Measurements from ENCODE around the gene LCT. TPM values are rescaled to one million over a fixed set of nuclear protein-coding genes. Genes with fewer than 3 reads are reported as not detected.
A peak's percentile ranks its signal among the peaks of the same experiment; 100 is the strongest.

LCT gene
- total RNA-seq, 2 donors from 2014 or later: 0.45 to 1.0 TPM

- Mint-ChIP-seq H3K27me3 (no peaks in the 10 kb centered on the region), H3K9me3 (no peaks in the 10 kb centered on the region), H3K36me3 (ENCODE audit: low read depth) (peaks cover 100% of the 10 kb centered on the region), H3K4me3 (no peak overlapping the region), H3K27ac (no peak overlapping the region), H3K4me1 (no peaks in the 10 kb centered on the region)
- no peak for ATAC-seq (replicated peaks)
Observed at GRCh38 chr2:135762022-135762421, 75.0 kb downstream of the LCT start.

- H3K27ac Mint-ChIP-seq: no peak overlapping the region
- peaks cover 99% of the 10 kb centered on the region for H3K36me3 Mint-ChIP-seq (ENCODE audit: low read depth)
- no peak overlapping the region for H3K4me3 Mint-ChIP-seq
- no peak for ATAC-seq (replicated peaks)
- H3K9me3 Mint-ChIP-seq: peaks cover 3% of the 10 kb centered on the region
- no peaks in the 10 kb centered on the region for H3K4me1 Mint-ChIP-seq
- no peaks in the 10 kb centered on the region for H3K27me3 Mint-ChIP-seq
Observed at GRCh38 chr2:135756692-135757091, 80.3 kb downstream of the LCT start.

- H3K27me3 Mint-ChIP-seq: no peaks in the 10 kb centered on the region
- H3K36me3 Mint-ChIP-seq (ENCODE audit: low read depth): peaks cover 95% of the 10 kb centered on the region
- H3K4me3 Mint-ChIP-seq: no peak overlapping the region
- peaks cover 3% of the 10 kb centered on the region for H3K9me3 Mint-ChIP-seq
- ATAC-seq (replicated peaks): no peak
- H3K27ac Mint-ChIP-seq: no peak overlapping the region
- no peaks in the 10 kb centered on the region for H3K4me1 Mint-ChIP-seq
Observed at GRCh38 chr2:135755573-135755972, 81.4 kb downstream of the LCT start.

GRCh38 chr2:135745545-135745944 is 91.4 kb downstream of the LCT start:
- Mint-ChIP-seq H3K27me3 (no peaks in the 10 kb centered on the region), H3K36me3 (ENCODE audit: low read depth) (peaks cover 78% of the 10 kb centered on the region), H3K9me3 (no peaks in the 10 kb centered on the region), H3K4me3 (peak overlapping the region; percentile 90), H3K27ac (no peak overlapping the region), H3K4me1 (peaks cover 34% of the 10 kb centered on the region)
- ATAC-seq (replicated peaks): no peak

GRCh38 chr2:135744760-135745314 is 92.1 kb downstream of the LCT start:
- ATAC-seq (replicated peaks): no peak
- H3K4me1 Mint-ChIP-seq: peaks cover 32% of the 10 kb centered on the region
- no peaks in the 10 kb centered on the region for H3K27me3 Mint-ChIP-seq
- H3K4me3 Mint-ChIP-seq: peak overlapping the region; percentile 90
- no peaks in the 10 kb centered on the region for H3K9me3 Mint-ChIP-seq
- H3K36me3 Mint-ChIP-seq (ENCODE audit: low read depth): peaks cover 71% of the 10 kb centered on the region
- peak overlapping the region; percentile 96 for H3K27ac Mint-ChIP-seq

- no peaks in the 10 kb centered on the region for H3K9me3 Mint-ChIP-seq
Observed at GRCh38 chr2:135743860-135744259, 93.1 kb downstream of the LCT start.

GRCh38 chr2:135742325-135742757 is 94.6 kb downstream of the LCT start:
- peaks cover 29% of the 10 kb centered on the region for H3K4me1 Mint-ChIP-seq
- H3K27ac Mint-ChIP-seq: peak overlapping the region; percentile 96
- H3K36me3 Mint-ChIP-seq (ENCODE audit: low read depth): peaks cover 46% of the 10 kb centered on the region
- peak; percentile 28 for ATAC-seq (replicated peaks)
- no peaks in the 10 kb centered on the region for H3K27me3 Mint-ChIP-seq
- no peaks in the 10 kb centered on the region for H3K9me3 Mint-ChIP-seq
- H3K4me3 Mint-ChIP-seq: peak overlapping the region; percentile 90

More at GRCh38 chr2:135743860-135744259, 93.1 kb downstream of the LCT start:
- peak overlapping the region; percentile 90 for H3K4me3 Mint-ChIP-seq
- peak overlapping the region; percentile 96 for H3K27ac Mint-ChIP-seq
- no peak for ATAC-seq (replicated peaks)
- H3K36me3 Mint-ChIP-seq (ENCODE audit: low read depth): peaks cover 61% of the 10 kb centered on the region
- no peaks in the 10 kb centered on the region for H3K27me3 Mint-ChIP-seq
- peaks cover 29% of the 10 kb centered on the region for H3K4me1 Mint-ChIP-seq

- ATAC-seq (replicated peaks): peak; percentile 94
- H3K36me3 Mint-ChIP-seq (ENCODE audit: low read depth): peaks cover 39% of the 10 kb centered on the region
- H3K27ac Mint-ChIP-seq: peak within 1 kb of the TSS; percentile 96
- H3K4me3 Mint-ChIP-seq: peak within 1 kb of the TSS; percentile 90
- no peaks in the 10 kb centered on the region for H3K27me3 Mint-ChIP-seq
- no peaks in the 10 kb centered on the region for H3K9me3 Mint-ChIP-seq
- H3K4me1 Mint-ChIP-seq: peaks cover 26% of the 10 kb centered on the region
Observed at GRCh38 chr2:135741395-135742324, 95.3 kb downstream of the LCT start, which contains the start of gene UBXN4. TSS of gene UBXN4 (plus strand) at chr2:135741855. CDS start at chr2:135741930, 75 bp downstream.

- Mint-ChIP-seq H3K27me3 (no peaks in the 10 kb centered on the region), H3K27ac (peak overlapping the region; percentile 96), H3K4me3 (peak overlapping the region; percentile 90), H3K9me3 (no peaks in the 10 kb centered on the region), H3K4me1 (peaks cover 20% of the 10 kb centered on the region), H3K36me3 (ENCODE audit: low read depth) (peaks cover 32% of the 10 kb centered on the region)
- ATAC-seq (replicated peaks): no peak
Observed at GRCh38 chr2:135741043-135741394, 96.0 kb downstream of the LCT start.

GRCh38 chr2:135740206-135740605 is 96.8 kb downstream of the LCT start:
- no peak for ATAC-seq (replicated peaks)
- H3K36me3 Mint-ChIP-seq (ENCODE audit: low read depth): peaks cover 25% of the 10 kb centered on the region
- no peak overlapping the region for H3K4me3 Mint-ChIP-seq
- no peaks in the 10 kb centered on the region for H3K9me3 Mint-ChIP-seq
- no peak overlapping the region for H3K27ac Mint-ChIP-seq
- peaks cover 18% of the 10 kb centered on the region for H3K4me1 Mint-ChIP-seq
- no peaks in the 10 kb centered on the region for H3K27me3 Mint-ChIP-seq

Other genes starting within 250 kb of the LCT start
- 100 to 1,000 TPM; 122 to 156 TPM for gene UBXN4, start 95.3 kb downstream of the LCT start, total RNA-seq
- gene MCM6, start 39.3 kb upstream of the LCT start, total RNA-seq: 100 to 1,000 TPM; 163 to 245 TPM
- gene DARS1, start 148.4 kb upstream of the LCT start, total RNA-seq: 100 to 1,000 TPM; 170 to 262 TPM

All from activated T-helper 17 cell treated with anti-CD3 and anti-CD28 coated beads, Interleukin-2, amount 50 U/mL, for 72 hours (primary cell).